ENCODE data around the gene RUNX1.

Gene RUNX1

DNA sequence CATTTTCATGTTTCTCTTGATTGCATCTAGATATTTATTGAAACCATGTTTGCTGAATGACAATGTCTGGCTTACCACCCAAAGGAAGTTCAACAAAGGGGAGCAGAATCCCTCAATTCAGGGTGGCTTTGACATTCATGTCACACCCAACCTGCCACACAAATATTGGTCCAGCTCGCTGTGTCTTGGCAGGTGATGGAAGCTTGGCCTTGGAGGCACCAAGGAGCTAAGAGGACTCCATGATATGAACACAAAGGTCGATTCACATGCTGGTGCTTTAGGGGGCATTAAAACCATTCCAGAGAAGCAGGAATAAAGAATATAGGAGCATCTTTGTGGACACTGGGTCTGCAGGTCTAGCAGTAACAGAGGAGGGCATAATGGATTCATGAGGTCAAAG is 114.8 kb downstream of the RUNX1 start:
- peak overlapping the region; percentile 51 for H3K4me2 ChIP-seq (ENCODE audit: low read length)
- no peak overlapping the region for H2AFZ ChIP-seq (ENCODE audit: low read depth, low read length)
- H3K9ac ChIP-seq (ENCODE audit: low read length) = no peak overlapping the region
- H3K9me3 ChIP-seq (ENCODE audit: insufficient read depth, low read length) = no peaks in the 10 kb centered on the region
- TF ChIP-seq, protein P1, sequence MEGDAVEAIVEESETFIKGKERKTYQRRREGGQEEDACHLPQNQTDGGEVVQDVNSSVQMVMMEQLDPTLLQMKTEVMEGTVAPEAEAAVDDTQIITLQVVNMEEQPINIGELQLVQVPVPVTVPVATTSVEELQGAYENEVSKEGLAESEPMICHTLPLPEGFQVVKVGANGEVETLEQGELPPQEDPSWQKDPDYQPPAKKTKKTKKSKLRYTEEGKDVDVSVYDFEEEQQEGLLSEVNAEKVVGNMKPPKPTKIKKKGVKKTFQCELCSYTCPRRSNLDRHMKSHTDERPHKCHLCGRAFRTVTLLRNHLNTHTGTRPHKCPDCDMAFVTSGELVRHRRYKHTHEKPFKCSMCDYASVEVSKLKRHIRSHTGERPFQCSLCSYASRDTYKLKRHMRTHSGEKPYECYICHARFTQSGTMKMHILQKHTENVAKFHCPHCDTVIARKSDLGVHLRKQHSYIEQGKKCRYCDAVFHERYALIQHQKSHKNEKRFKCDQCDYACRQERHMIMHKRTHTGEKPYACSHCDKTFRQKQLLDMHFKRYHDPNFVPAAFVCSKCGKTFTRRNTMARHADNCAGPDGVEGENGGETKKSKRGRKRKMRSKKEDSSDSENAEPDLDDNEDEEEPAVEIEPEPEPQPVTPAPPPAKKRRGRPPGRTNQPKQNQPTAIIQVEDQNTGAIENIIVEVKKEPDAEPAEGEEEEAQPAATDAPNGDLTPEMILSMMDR (IDR thresholded peaks at IDR 0.05; ENCODE audit: low read depth, low read length) = no peak
- TF ChIP-seq EZH2phosphoT487 (IDR thresholded peaks at IDR 0.05; ENCODE audit: low read depth) = no peak
- H3K79me2 ChIP-seq (ENCODE audit: low read length) = no peaks in the 10 kb centered on the region
- H3K36me3 ChIP-seq (replicated peaks; ENCODE audit: low read depth, low read length) = no peaks in the 10 kb centered on the region
- peaks cover 12% of the 10 kb centered on the region for H4K20me1 ChIP-seq (ENCODE audit: insufficient read depth, low read length)
- H3K4me1 ChIP-seq (ENCODE audit: low read length) = peaks cover 29% of the 10 kb centered on the region
- no peak overlapping the region for H3K4me3 ChIP-seq (ENCODE audit: low read length)
- no peaks in the 10 kb centered on the region for H3K27me3 ChIP-seq (ENCODE audit: low read depth, low read length)
- H3K27ac ChIP-seq (ENCODE audit: low read length) = no peak overlapping the region

DNA sequence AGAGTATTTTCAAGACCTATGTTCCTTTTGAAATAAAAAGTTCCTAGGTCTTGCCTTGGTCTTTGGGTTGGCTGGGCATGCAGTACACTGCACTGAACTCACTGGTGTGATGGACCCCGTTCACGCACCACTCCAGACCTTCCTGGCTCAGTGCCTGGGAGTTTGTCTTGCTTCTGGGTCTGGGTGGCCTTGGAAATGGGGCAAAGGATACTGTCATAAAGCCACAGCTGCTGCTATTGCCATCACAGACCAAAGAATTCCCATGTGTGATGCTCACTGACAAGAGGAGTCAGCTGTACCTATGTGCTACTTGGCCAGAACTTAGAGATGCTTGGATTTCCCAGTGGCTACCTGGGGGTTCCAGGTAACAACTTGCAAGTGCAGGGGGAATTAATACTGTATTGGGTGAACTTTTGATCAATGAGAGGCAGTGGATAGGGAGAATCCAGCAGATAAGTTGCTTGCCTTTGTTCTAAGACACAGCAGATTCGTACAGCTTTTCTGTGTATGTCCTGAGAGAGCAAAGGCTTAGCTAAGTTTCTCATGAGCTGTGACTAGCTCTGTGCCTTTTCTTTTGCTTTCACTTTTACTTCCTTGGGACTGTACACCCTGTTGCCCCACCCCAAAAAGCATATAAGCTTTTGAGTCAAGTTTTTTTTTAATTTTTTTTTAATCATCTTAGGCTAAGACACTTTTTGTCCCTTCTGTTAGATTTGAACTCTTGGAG is 115.3 kb downstream of the RUNX1 start:
- no peak for TF ChIP-seq EZH2phosphoT487 (IDR thresholded peaks at IDR 0.05; ENCODE audit: low read depth)
- TF ChIP-seq, protein P1 (IDR thresholded peaks at IDR 0.05; ENCODE audit: low read depth, low read length) = no peak
- Histone ChIP-seq H3K27ac (ENCODE audit: low read length) (no peak overlapping the region), H3K9me3 (ENCODE audit: insufficient read depth, low read length) (no peaks in the 10 kb centered on the region)

DNA sequence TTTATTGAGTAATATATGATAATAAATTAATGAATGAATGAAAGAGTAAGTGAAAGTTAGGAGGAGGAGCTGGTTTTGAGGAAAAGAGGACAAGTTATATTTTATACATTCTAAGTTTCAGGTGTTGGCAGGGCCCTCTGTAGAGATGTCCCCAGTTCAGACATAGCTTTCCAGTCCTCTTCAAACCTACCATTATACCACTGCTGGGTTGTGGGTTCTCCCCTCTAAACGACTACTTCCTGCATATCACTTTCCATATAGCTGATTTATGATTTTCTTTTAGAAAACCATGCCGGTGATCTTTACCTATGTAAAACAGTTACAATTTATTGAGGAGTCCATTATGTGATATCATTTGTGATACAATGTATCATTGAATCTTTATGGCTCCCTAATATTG is 116.9 kb downstream of the RUNX1 start:
- Histone ChIP-seq H3K27me3 (ENCODE audit: low read depth, low read length) (no peaks in the 10 kb centered on the region), H4K20me1 (ENCODE audit: insufficient read depth, low read length) (peaks cover 5% of the 10 kb centered on the region), H3K9ac (ENCODE audit: low read length) (no peak overlapping the region), H3K4me3 (ENCODE audit: low read length) (no peak overlapping the region), H3K4me2 (ENCODE audit: low read length) (no peak overlapping the region), H3K79me2 (ENCODE audit: low read length) (no peaks in the 10 kb centered on the region), H3K36me3 (replicated peaks; ENCODE audit: low read depth, low read length) (no peaks in the 10 kb centered on the region), H2AFZ (ENCODE audit: low read depth, low read length) (no peak overlapping the region), H3K4me1 (ENCODE audit: low read length) (peaks cover 12% of the 10 kb centered on the region), H3K27ac (ENCODE audit: low read length) (no peak overlapping the region), H3K9me3 (ENCODE audit: insufficient read depth, low read length) (no peaks in the 10 kb centered on the region)
- TF ChIP-seq EZH2phosphoT487 (IDR thresholded peaks at IDR 0.05; ENCODE audit: low read depth) = no peak
- TF ChIP-seq, protein P1 (IDR thresholded peaks at IDR 0.05; ENCODE audit: low read depth, low read length) = no peak

More for the DNA sequence above, 115.3 kb downstream of the RUNX1 start:
- Histone ChIP-seq H3K27me3 (ENCODE audit: low read depth, low read length) (no peaks in the 10 kb centered on the region), H3K4me3 (ENCODE audit: low read length) (no peak overlapping the region), H3K9ac (ENCODE audit: low read length) (no peak overlapping the region), H3K4me1 (ENCODE audit: low read length) (peaks cover 24% of the 10 kb centered on the region), H3K4me2 (ENCODE audit: low read length) (peak overlapping the region; percentile 51), H3K79me2 (ENCODE audit: low read length) (no peaks in the 10 kb centered on the region), H2AFZ (ENCODE audit: low read depth, low read length) (no peak overlapping the region), H4K20me1 (ENCODE audit: insufficient read depth, low read length) (peaks cover 12% of the 10 kb centered on the region), H3K36me3 (replicated peaks; ENCODE audit: low read depth, low read length) (no peaks in the 10 kb centered on the region)

DNA sequence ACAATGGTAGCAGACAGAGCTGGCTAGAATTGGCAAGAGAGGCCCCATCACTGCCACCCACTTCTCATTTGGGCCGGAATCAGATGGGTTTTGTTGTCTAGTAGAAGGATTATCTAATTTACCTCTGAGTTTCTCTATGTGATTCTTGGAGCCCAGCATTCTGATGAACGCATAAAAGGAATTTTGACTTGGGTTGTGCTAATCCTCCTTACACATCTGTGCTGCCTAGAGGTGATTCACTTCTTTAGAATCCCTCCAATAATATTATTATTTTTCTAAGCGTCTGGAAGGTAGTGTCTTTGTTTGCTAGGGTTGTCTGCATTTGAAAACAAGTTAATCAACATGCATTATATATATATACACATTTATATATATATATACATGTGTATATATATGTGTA is 118.1 kb downstream of the RUNX1 start:
- Histone ChIP-seq H3K79me2 (ENCODE audit: low read length) (no peaks in the 10 kb centered on the region), H3K4me1 (ENCODE audit: low read length) (peaks cover 12% of the 10 kb centered on the region), H4K20me1 (ENCODE audit: insufficient read depth, low read length) (peaks cover 5% of the 10 kb centered on the region)

More for the DNA sequence above, 118.1 kb downstream of the RUNX1 start:
- H3K9me3 ChIP-seq (ENCODE audit: insufficient read depth, low read length) = no peaks in the 10 kb centered on the region
- no peak overlapping the region for H3K4me2 ChIP-seq (ENCODE audit: low read length)
- TF ChIP-seq, protein P1 (IDR thresholded peaks at IDR 0.05; ENCODE audit: low read depth, low read length) = no peak
- no peak for TF ChIP-seq EZH2phosphoT487 (IDR thresholded peaks at IDR 0.05; ENCODE audit: low read depth)
- no peaks in the 10 kb centered on the region for H3K36me3 ChIP-seq (replicated peaks; ENCODE audit: low read depth, low read length)
- no peak overlapping the region for H2AFZ ChIP-seq (ENCODE audit: low read depth, low read length)
- H3K9ac ChIP-seq (ENCODE audit: low read length) = no peak overlapping the region
- no peak overlapping the region for H3K4me3 ChIP-seq (ENCODE audit: low read length)
- H3K27me3 ChIP-seq (ENCODE audit: low read depth, low read length) = no peaks in the 10 kb centered on the region
- no peak overlapping the region for H3K27ac ChIP-seq (ENCODE audit: low read length)
